T-helper 9 cell (primary cell): ENCODE results near the gene BMP8B.

Experiments used
- DNase-seq: peaks from one replicate; pipeline ENCODE4 v3.0.0-alpha.2; 2020

The BMP8B gene

DNA sequence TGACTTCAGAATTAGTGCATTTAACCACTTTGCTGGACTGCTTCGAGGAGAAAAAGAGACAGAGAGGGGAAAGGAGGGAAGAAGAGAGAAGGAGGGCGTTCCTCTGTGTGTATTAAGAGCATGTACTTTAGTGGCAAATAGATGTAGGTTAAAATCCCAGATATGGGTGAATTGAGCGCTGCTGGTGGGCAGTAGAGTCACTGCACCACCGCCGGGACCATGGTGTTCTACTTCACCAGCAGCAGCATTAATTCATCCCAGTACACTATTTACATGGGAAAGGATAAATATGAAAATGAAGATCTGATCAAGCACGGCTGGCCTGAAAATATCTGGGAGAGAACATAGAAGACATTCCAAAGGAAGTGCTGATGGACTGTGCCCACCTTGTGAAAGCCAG lies 70.9 kb downstream of the BMP8B start:
- DNase-seq, result no peak

DNA sequence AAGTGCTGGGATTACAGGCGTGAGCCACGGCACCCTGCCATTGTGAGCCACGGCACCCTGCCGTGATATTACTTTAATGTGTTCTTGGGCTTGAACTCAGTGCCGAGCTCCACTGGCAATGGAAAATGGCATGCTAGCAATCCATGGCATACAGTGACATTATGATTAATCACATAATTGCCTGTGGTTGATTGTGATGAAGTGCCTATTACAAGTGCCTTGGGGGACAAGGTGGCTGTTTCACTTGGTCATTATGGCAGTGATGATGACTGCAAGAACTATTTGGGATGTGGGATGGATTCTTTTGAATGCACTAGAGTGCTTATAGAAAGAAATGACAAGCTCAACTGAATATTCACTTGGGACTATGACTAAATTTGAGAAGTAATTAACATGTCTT lies 75.1 kb downstream of the BMP8B start:
- DNase-seq, result no peak

DNA sequence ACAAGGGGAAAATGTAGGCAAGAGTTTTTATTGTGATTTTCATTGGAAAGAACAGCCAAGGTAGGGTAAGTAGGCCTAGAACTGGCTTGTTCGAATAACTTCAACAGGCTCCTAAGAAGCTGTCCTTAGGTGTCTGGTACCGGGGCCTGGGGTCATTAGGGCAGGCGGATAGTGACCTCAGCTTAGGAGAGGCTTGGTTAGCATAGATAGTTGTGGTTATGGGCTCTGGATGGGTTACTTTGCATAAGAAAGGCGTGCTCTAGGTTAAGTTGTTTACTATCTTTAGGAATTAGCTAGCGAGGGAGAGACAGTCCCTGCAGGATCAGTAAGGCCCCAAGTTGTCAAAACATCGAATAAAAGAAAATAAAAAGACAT lies 76.7 kb downstream of the BMP8B start:
- DNase-seq, result no peak

DNA sequence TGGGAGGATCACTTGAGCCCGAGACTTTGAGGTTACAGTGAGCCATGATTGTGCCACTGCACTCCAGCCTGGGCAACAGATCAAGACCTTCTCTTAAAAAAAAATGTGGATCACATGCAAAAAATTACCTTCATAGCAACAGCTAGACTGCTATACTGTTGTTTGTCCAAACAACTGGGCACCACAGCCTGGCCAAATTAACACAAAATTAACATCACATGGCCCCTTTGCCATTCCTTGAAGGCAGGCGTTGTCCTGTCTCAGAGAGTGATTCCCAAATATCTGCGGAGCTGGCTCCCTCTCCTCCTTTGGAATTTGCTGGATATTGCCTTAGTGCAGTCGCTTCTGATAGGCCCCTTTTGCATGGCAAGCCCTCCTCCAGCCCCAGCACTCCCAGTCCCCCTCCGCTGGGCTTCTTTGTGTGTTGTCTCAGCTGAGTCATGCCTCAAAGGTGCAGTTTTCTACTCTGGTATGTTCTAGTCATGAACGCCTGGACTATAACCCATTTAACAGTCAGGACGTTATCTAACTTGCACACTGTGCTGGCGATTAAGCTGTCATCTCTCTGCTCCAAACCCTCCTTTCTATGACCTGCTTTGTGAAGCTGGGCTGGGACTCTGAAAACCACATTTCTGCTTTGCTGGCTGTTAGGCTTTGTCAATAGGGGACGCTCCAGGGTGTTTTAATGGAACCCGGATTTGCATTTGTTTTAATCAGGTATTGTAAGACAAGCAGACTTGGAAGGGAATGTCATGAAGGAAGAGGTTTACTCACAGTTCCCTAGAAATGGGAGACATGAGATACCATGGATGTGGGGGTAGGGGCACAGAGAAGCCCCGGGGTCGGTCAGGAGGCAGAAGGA lies 77.3 kb downstream of the BMP8B start:
- no peak for DNase-seq

GRCh38 chr1:39707506-39707905 lies 81.2 kb downstream of the BMP8B start:
- DNase-seq, result no peak
